GDM1 (cell line): ENCODE results near the gene LYRM2.
A peak's percentile ranks its signal among the peaks of the same experiment; 100 is the strongest.

ENCODE experiments used
- DNase-seq: peaks from one replicate; lab custom pipeline; 2025; lab: John Stamatoyannopoulos, UW

The LYRM2 gene

GRCh38 chr6:89638320-89639195 lies at the start of gene LYRM2:
Gene LYRM2, minus strand, starts transcription at chr6:89638747. Its CDS starts 31 bp downstream, at chr6:89638716.
- DNase-seq = peak; percentile 82

GRCh38 chr6:89688328-89688727 lies 49.8 kb upstream of the LYRM2 start:
- DNase-seq = no peak

- no peak for DNase-seq
These were observed 46.8 kb upstream of the LYRM2 start for GRCh38 chr6:89685311-89685710.

GRCh38 chr6:89682991-89683390 lies 44.4 kb upstream of the LYRM2 start:
- no peak for DNase-seq

GRCh38 chr6:89681983-89682564 lies 43.5 kb upstream of the LYRM2 start:
- no peak for DNase-seq

GRCh38 chr6:89680551-89680950 lies 42.0 kb upstream of the LYRM2 start:
- no peak for DNase-seq

GRCh38 chr6:89680150-89680549 lies 41.6 kb upstream of the LYRM2 start:
- DNase-seq = no peak

GRCh38 chr6:89679215-89680120 lies 40.9 kb upstream of the LYRM2 start:
- no peak for DNase-seq

- DNase-seq = no peak
These were observed 40.0 kb upstream of the LYRM2 start for GRCh38 chr6:89678531-89678930.

- DNase-seq = no peak
These were observed 37.6 kb upstream of the LYRM2 start for GRCh38 chr6:89675949-89676748.

GRCh38 chr6:89670935-89671565 lies 32.5 kb upstream of the LYRM2 start:
- DNase-seq = no peak

GRCh38 chr6:89669002-89669401 lies 30.5 kb upstream of the LYRM2 start:
- DNase-seq = no peak

GRCh38 chr6:89667872-89668556 lies 29.5 kb upstream of the LYRM2 start:
- no peak for DNase-seq

GRCh38 chr6:89662659-89663223 lies 24.2 kb upstream of the LYRM2 start:
- no peak for DNase-seq

GRCh38 chr6:89661559-89661958 lies 23.0 kb upstream of the LYRM2 start:
- no peak for DNase-seq

- DNase-seq = no peak
These were observed 22.4 kb upstream of the LYRM2 start for GRCh38 chr6:89660981-89661380.

GRCh38 chr6:89657445-89658158 lies 19.1 kb upstream of the LYRM2 start:
- DNase-seq = no peak

- DNase-seq = no peak
These were observed 16.6 kb upstream of the LYRM2 start for GRCh38 chr6:89655122-89655521.

GRCh38 chr6:89650579-89650978 lies 12.0 kb upstream of the LYRM2 start:
- DNase-seq = no peak

- DNase-seq = no peak
These were observed 11.1 kb upstream of the LYRM2 start for GRCh38 chr6:89649682-89650081.
